Natural killer cell (primary cell): ENCODE results near the gene DSCAML1. TPM values are rescaled to one million over a fixed set of nuclear protein-coding genes. Genes with fewer than 3 reads are reported as not detected.

Experiments
- ATAC-seq, 3 donors: fragments of 150-1000 bp in 2 of 3; fragments of 200-7000 bp in 1 of 3; cut with Tn5 transposase; 1 replicate in 1 of 3; 2 replicates in 2 of 3; pipeline ENCODE4 v1.10.0; 2021; ENCODE audit warnings: mild to moderate bottlenecking in 2 of 3, moderate library complexity in 2 of 3
- DNase-seq, 2 donors: peaks; one replicate each; pipeline versions ENCODE4 v3.0.0 to v3.0.0-alpha.2; 2013 to 2021; ENCODE audit warnings: mixed read lengths in 1 of 2
- H3K27ac ChIP-seq: one replicate; pipeline ENCODE4 v1.5.1; 2013; ENCODE audit warnings: mild to moderate bottlenecking, low read length
- H3K27me3 ChIP-seq: one replicate; pipeline ENCODE4 v1.6.1; 2013; ENCODE audit warnings: low read length; ENCODE audit not compliant: control insufficient read depth, insufficient read depth
- H3K36me3 ChIP-seq: one replicate; pipeline ENCODE4 v1.6.1; 2013; ENCODE audit warnings: low read length; ENCODE audit not compliant: control insufficient read depth, insufficient read depth
- H3K4me1 ChIP-seq: one replicate; pipeline ENCODE4 v1.6.1; 2013; ENCODE audit warnings: low read length; ENCODE audit not compliant: control insufficient read depth, insufficient read depth
- H3K4me3 ChIP-seq: one replicate; pipeline ENCODE4 v1.5.1; 2013; ENCODE audit warnings: low read length
- H3K9me3 ChIP-seq: one replicate; pipeline ENCODE4 v1.6.1; 2013; ENCODE audit warnings: low read length; ENCODE audit not compliant: control insufficient read depth, insufficient read depth
- H3K27ac Mint-ChIP-seq, 2 donors: one replicate each; pipeline ENCODE4 v1.8.0; 2022; ENCODE audit warnings: mild to moderate bottlenecking in 2 of 2, mixed read lengths in 2 of 2, moderate library complexity in 1 of 2
- H3K27me3 Mint-ChIP-seq, 2 donors: one replicate each; pipeline ENCODE4 v1.8.0; 2022; ENCODE audit warnings: low read depth in 2 of 2, mixed read lengths in 2 of 2
- H3K36me3 Mint-ChIP-seq: one replicate; pipeline ENCODE4 v1.8.0; 2022; ENCODE audit warnings: mixed read lengths
- H3K4me1 Mint-ChIP-seq, 2 donors: one replicate each; pipeline ENCODE4 v1.8.0; 2022; ENCODE audit warnings: mixed read lengths in 2 of 2
- H3K4me3 Mint-ChIP-seq: one replicate; pipeline ENCODE4 v1.8.0; 2022; ENCODE audit warnings: mild to moderate bottlenecking, moderate library complexity, mixed read lengths
- H3K9me3 Mint-ChIP-seq, 2 donors: one replicate each; pipeline ENCODE4 v1.8.0; 2022; ENCODE audit warnings: mixed read lengths in 2 of 2
- CTCF ChIP-seq: fragments of 200-600 bp; IDR thresholded peaks from one replicate; pipeline ENCODE4 v1.8.0; 2022; ENCODE audit warnings: antibody characterized with exemption
- WGBS: methylation state at CpG from one replicate; pipeline ENCODE4 v1.1.7; 2013; ENCODE audit warnings: missing lambda C conversion rate; ENCODE audit not compliant: insufficient coverage; 5-methylcytosine and 5-hydroxymethylcytosine counted together
- intact Hi-C: fragments of 100-400 bp; cut with micrococcal nuclease; formaldehyde crosslinking; loops from one replicate; pipeline ENCODE4 v1.14.2; 2022
- total RNA-seq, 4 donors: library from RNA; stranded (reverse); fragments of 120-200 nt in 1 of 4; gene quantifications; one replicate each; pipeline versions ENCODE4 v1.2.3 to v1.2.4, GENCODE V29; 2013 to 2022

Gene DSCAML1
- total RNA-seq, 3 donors from 2014 or later (not counting 1 experiment from before 2014, with no cell fraction given): 0.66 TPM; not detected in 2

GRCh38 chr11:117486059-117486458, 311.0 kb downstream of the DSCAML1 start:
- no peak for DNase-seq
- Mint-ChIP-seq H3K4me3 (no peak overlapping the region), H3K27me3 (peaks cover 7 to 28% of the 10 kb centered on the region in 2 donors), H3K9me3 (no peaks in the 10 kb centered on the region), H3K4me1 (no peaks in the 10 kb centered on the region), H3K27ac (no peak overlapping the region), H3K36me3 (no peaks in the 10 kb centered on the region)
- Histone ChIP-seq H3K4me1 (no peaks in the 10 kb centered on the region), H3K27ac (no peak overlapping the region), H3K27me3 (peaks cover 4% of the 10 kb centered on the region), H3K9me3 (no peaks in the 10 kb centered on the region), H3K36me3 (no peaks in the 10 kb centered on the region), H3K4me3 (no peak overlapping the region)
- intact Hi-C loops: no loop called here
- TF ChIP-seq CTCF: no peak
- ATAC-seq: no peak
- WGBS: 95% methylated on average over 13 of the region's 13 CpGs

- no peaks in the 10 kb centered on the region for H3K9me3 Mint-ChIP-seq
- intact Hi-C loops: no loop called here
- Histone ChIP-seq H3K27me3 (no peaks in the 10 kb centered on the region), H3K4me1 (no peaks in the 10 kb centered on the region), H3K4me3 (no peak overlapping the region), H3K36me3 (no peaks in the 10 kb centered on the region), H3K9me3 (no peaks in the 10 kb centered on the region), H3K27ac (no peak overlapping the region)
- no peaks in the 10 kb centered on the region for H3K4me1 Mint-ChIP-seq
- TF ChIP-seq CTCF: no peak
- H3K36me3 Mint-ChIP-seq: no peaks in the 10 kb centered on the region
- ATAC-seq (no peak), DNase-seq (no peak)
- no peak overlapping the region for H3K4me3 Mint-ChIP-seq
- peaks cover 0 to 12% of the 10 kb centered on the region in 2 donors for H3K27me3 Mint-ChIP-seq
- 83% methylated on average over 9 of the region's 9 CpGs for WGBS
- H3K27ac Mint-ChIP-seq: no peak overlapping the region
These were observed 312.9 kb downstream of the DSCAML1 start for GRCh38 chr11:117484156-117484555.

- no peaks in the 10 kb centered on the region for H3K9me3 ChIP-seq
- no peaks in the 10 kb centered on the region for H3K27me3 ChIP-seq
- DNase-seq (no peak), ATAC-seq (no peak)
- 87% methylated on average over 5 of the region's 5 CpGs for WGBS
- Mint-ChIP-seq H3K27me3 (peaks cover 0 to 10% of the 10 kb centered on the region in 2 donors), H3K9me3 (no peaks in the 10 kb centered on the region), H3K4me1 (no peaks in the 10 kb centered on the region), H3K27ac (no peak overlapping the region), H3K4me3 (no peak overlapping the region), H3K36me3 (no peaks in the 10 kb centered on the region)
- H3K4me3 ChIP-seq: no peak overlapping the region
- no peak for TF ChIP-seq CTCF
- intact Hi-C loops: no loop called here
- H3K36me3 ChIP-seq: no peaks in the 10 kb centered on the region
- no peak overlapping the region for H3K27ac ChIP-seq
- H3K4me1 ChIP-seq: no peaks in the 10 kb centered on the region
These were observed 313.6 kb downstream of the DSCAML1 start for GRCh38 chr11:117483372-117483771.

- no peaks in the 10 kb centered on the region for H3K36me3 Mint-ChIP-seq
These were observed 314.1 kb downstream of the DSCAML1 start for GRCh38 chr11:117482881-117483280.

More at GRCh38 chr11:117482881-117483280, 314.1 kb downstream of the DSCAML1 start:
- Histone ChIP-seq H3K9me3 (no peaks in the 10 kb centered on the region), H3K36me3 (no peaks in the 10 kb centered on the region), H3K27me3 (no peaks in the 10 kb centered on the region), H3K27ac (no peak overlapping the region), H3K4me3 (no peak overlapping the region), H3K4me1 (no peaks in the 10 kb centered on the region)
- Mint-ChIP-seq H3K27ac (no peak overlapping the region), H3K9me3 (no peaks in the 10 kb centered on the region), H3K27me3 (peaks cover 0 to 8% of the 10 kb centered on the region in 2 donors), H3K4me1 (no peaks in the 10 kb centered on the region), H3K4me3 (no peak overlapping the region)
- WGBS: 87% methylated on average over 8 of the region's 8 CpGs
- DNase-seq (no peak), ATAC-seq (no peak)
- no peak for TF ChIP-seq CTCF
- intact Hi-C loops: no loop called here
